ENCODE data around the gene MAJIN. TPM values are rescaled to one million over a fixed set of nuclear protein-coding genes. Genes with fewer than 3 reads are reported as not detected.
A peak's percentile ranks its signal among the peaks of the same experiment; 100 is the strongest.

Gene MAJIN, protein sequence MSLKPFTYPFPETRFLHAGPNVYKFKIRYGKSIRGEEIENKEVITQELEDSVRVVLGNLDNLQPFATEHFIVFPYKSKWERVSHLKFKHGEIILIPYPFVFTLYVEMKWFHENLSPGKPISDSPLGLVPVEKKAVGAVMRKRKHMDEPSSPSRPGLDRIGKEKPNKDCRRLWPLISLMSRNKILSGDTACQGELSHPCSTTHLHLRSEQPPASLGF
- total RNA-seq (1 to 10 TPM in 1 of 5 donors, under 1 TPM in 3, not detected in 1; 0.44 to 1.8 (median 0.82) TPM), total RNA-seq (0 to 2.6 (median 0.35) reads per million in 29 experiments)
- total RNA-seq (2013): 0.15 TPM

DNA sequence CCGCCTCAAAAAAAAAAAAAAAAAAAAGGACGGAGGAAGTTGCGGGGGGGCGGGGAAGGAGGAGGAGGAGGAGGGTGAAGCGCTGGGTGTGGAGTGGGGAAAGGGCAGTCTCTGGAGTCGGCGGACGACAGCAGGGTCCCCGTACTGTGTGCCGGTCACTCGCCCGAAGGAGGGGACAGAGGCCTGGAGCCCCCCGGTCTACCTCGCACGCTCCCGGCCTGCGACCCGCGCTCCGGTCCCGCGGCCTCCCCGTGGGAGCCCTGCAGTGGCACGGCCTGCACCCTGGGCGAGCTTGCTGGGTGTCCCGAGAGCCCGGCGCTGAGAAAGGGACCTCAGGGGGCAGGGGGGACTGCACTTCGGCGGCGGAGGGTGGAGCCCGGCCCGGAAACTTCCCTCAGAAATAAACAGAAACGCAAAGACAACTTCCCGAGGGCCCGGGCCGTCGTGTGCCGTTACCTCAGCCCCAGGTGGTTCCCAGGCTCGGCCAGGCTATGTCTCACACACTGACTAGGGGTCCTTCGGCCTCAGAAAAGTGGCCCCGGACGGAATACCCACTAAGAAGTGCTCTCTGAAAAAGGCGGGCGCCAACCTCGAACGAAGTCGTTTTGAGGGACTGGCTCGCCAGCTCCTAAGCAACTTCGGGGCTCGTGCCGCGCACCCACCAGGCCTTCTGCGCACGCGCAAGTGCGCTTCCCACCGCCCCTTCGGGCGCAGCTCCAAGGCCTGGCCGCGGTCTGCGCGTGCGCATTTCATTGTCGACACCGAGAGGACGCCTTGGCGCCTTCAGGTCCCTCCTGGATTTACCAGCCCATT lies at the start of gene MAJIN:
Gene MAJIN (minus strand): TSS at position 688 of the 813 bp plus-strand sequence. CDS start 12,703 bp downstream, outside the sequence.
- no peaks in the 10 kb centered on the region for H3K36me3 Mint-ChIP-seq
- H3K27me3 Mint-ChIP-seq: no peaks in the 10 kb centered on the region
- H3K9me3 ChIP-seq: no peaks in the 10 kb centered on the region
- peaks cover 4 to 19% of the 10 kb centered on the region in 2 experiments for H3K4me1 ChIP-seq (ENCODE audit: control insufficient read depth in 1 of 2, extremely low read depth in 1 of 2, insufficient read depth in 2 of 2, low read length in 2 of 2)
- WGBS (ENCODE audit: insufficient coverage): 19% methylated on average over 55 of the region's 69 CpGs
- peak within 1 kb of the TSS; percentile 68 for H3K27ac ChIP-seq (ENCODE audit: low read length)
- POLR2A ChIA-PET: interaction anchor here in 1 of 2 donors (0.6 to 0.7 kb wide), 2 partner anchors 54 to 1113 kb away, joined by 3 read pairs; no protein-coding TSS in a partner anchor
- no peaks in the 10 kb centered on the region for H3K36me3 ChIP-seq (ENCODE audit: control insufficient read depth in 2 of 2, extremely low read depth in 1 of 2, insufficient read depth in 1 of 2, low read length in 1 of 2)
- peak within 1 kb of the TSS; percentile 70 to 71 (median 70) for H3K4me3 Mint-ChIP-seq
- peaks cover 0 to 12% of the 10 kb centered on the region in 2 experiments for H3K27me3 ChIP-seq (replicated peaks in 1 of 2; ENCODE audit: control insufficient read depth in 2 of 2, extremely low read depth in 1 of 2, insufficient read depth in 2 of 2, low read length in 1 of 2)
- DNase-seq: peak; percentile 70 to 93 (median 81)
- peaks cover 6 to 18% (median 16%) of the 10 kb centered on the region in 3 donors for H3K4me1 Mint-ChIP-seq
- ATAC-seq (replicated peaks in 1 of 4): peak; percentile 82 to 88 (median 86)
- CTCF ChIA-PET: no interaction called here
- peak within 1 kb of the TSS; percentile 65 to 84 for H3K27ac Mint-ChIP-seq
- H3K9me3 Mint-ChIP-seq: no peaks in the 10 kb centered on the region
- peak within 1 kb of the TSS; percentile 55 to 66 for H3K4me3 ChIP-seq (ENCODE audit: control insufficient read depth in 1 of 2, extremely low read depth in 1 of 2, low read length in 1 of 2)

DNA sequence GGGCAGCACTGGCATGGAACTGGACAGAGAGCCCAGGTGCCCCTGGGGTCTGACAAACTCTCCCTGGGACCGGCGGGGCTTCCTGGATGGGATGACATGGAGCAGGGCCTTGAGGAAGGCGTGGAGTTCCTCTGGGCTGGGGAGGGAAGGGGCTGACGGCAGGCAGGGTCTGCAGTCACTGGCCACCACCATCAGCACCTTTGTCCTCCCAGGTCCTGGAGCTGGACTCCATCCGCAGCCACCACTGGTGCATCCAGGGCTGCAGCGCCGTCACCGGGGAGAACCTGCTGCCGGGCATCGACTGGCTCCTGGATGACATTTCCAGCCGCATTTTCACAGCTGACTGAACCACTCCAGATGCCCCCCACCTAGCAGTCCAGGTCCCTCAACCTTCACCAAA lies 49.6 kb upstream of the MAJIN start:
- H3K27ac Mint-ChIP-seq: no peak overlapping the region
- no peaks in the 10 kb centered on the region for H3K27me3 Mint-ChIP-seq
- WGBS (ENCODE audit: insufficient coverage): 98% methylated on average over 11 of the region's 11 CpGs
- H3K9me3 Mint-ChIP-seq: no peaks in the 10 kb centered on the region
- peaks cover 0 to 20% of the 10 kb centered on the region in 2 donors for H3K36me3 ChIP-seq (ENCODE audit: control insufficient read depth in 2 of 2, extremely low read depth in 1 of 2, insufficient read depth in 1 of 2, low read length in 1 of 2)
- H3K9me3 ChIP-seq: no peaks in the 10 kb centered on the region
- H3K36me3 Mint-ChIP-seq: peaks cover 12% of the 10 kb centered on the region
- POLR2A ChIA-PET: no interaction called here
- no peaks in the 10 kb centered on the region for H3K4me1 ChIP-seq (ENCODE audit: control insufficient read depth in 1 of 2, extremely low read depth in 1 of 2, insufficient read depth in 2 of 2, low read length in 2 of 2)
- peaks cover 5 to 7% (median 6%) of the 10 kb centered on the region in 3 donors for H3K4me1 Mint-ChIP-seq
- H3K27ac ChIP-seq (ENCODE audit: low read length): no peak overlapping the region
- no peak overlapping the region for H3K4me3 Mint-ChIP-seq
- CTCF ChIA-PET: no interaction called here
- DNase-seq (no peak), ATAC-seq (replicated peaks in 1 of 4) (no peak)
- no peaks in the 10 kb centered on the region for H3K27me3 ChIP-seq (replicated peaks in 1 of 2; ENCODE audit: control insufficient read depth in 2 of 2, extremely low read depth in 1 of 2, insufficient read depth in 2 of 2, low read length in 1 of 2)
- no peak overlapping the region for H3K4me3 ChIP-seq (ENCODE audit: control insufficient read depth in 1 of 2, extremely low read depth in 1 of 2, low read length in 1 of 2)

DNA sequence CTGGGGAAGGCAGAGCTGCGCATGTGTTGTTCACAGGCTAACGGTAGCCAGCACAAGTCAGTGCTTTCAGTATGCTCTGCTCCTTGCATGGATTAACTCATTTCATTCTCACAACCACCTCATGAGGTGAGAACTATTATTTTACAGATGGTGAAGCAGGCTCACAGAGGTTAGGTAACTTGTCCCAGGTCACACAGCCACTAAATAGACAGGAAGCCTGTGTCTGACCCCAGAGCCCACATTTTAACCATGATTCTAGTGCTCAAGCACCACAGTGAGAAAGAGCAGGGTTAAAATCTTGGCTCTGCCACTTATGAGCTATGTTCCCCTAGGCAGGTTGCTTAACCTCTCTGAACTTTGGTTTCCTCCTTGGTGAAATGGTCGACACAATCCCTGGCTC lies 49.1 kb upstream of the MAJIN start:
- CTCF ChIA-PET: no interaction called here
- no peak overlapping the region for H3K27ac Mint-ChIP-seq
- WGBS (ENCODE audit: insufficient coverage): 73% methylated on average over 1 of the region's 3 CpGs

GRCh38 chr11:65019824-65020223 lies 47.9 kb upstream of the MAJIN start:
- WGBS (ENCODE audit: insufficient coverage): no CpG with 5 or more reads among the region's 7 CpGs

More for the DNA sequence above, 49.1 kb upstream of the MAJIN start:
- Histone ChIP-seq H3K27ac (ENCODE audit: low read length) (no peak overlapping the region), H3K36me3 (ENCODE audit: control insufficient read depth in 2 of 2, extremely low read depth in 1 of 2, insufficient read depth in 1 of 2, low read length in 1 of 2) (peaks cover 0 to 20% of the 10 kb centered on the region in 2 donors), H3K27me3 (replicated peaks in 1 of 2; ENCODE audit: control insufficient read depth in 2 of 2, extremely low read depth in 1 of 2, insufficient read depth in 2 of 2, low read length in 1 of 2) (no peaks in the 10 kb centered on the region), H3K4me1 (ENCODE audit: control insufficient read depth in 1 of 2, extremely low read depth in 1 of 2, insufficient read depth in 2 of 2, low read length in 2 of 2) (peaks cover 0 to under 1% of the 10 kb centered on the region in 2 experiments), H3K9me3 (no peaks in the 10 kb centered on the region), H3K4me3 (ENCODE audit: control insufficient read depth in 1 of 2, extremely low read depth in 1 of 2, low read length in 1 of 2) (no peak overlapping the region)
- DNase-seq (no peak), ATAC-seq (replicated peaks in 1 of 4) (no peak)
- POLR2A ChIA-PET: no interaction called here
- H3K27me3 Mint-ChIP-seq: no peaks in the 10 kb centered on the region
- H3K4me1 Mint-ChIP-seq: peaks cover 9 to 12% (median 11%) of the 10 kb centered on the region in 3 donors
- no peaks in the 10 kb centered on the region for H3K9me3 Mint-ChIP-seq
- H3K36me3 Mint-ChIP-seq: peaks cover 13% of the 10 kb centered on the region
- H3K4me3 Mint-ChIP-seq: no peak overlapping the region

DNA sequence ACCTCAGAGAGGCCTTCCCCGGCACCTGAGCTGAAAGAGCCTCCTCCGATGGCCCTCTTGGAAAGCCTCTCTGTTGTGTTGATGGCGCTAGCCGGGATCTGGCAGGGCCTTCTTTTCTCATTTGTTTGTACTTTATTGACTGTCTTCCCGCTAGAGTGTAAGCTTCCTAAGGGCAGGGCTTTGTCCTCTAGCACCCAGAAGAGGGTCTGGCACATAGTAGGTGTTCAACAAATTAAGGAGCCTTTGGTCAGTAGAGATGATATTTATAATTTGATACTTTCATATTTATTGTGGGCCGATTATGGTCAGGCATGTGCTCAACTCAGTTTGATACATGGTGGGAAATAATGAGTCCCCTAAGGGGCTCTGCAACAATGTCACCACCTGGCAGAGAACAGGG lies 46.0 kb upstream of the MAJIN start:
- Mint-ChIP-seq H3K4me1 (peaks cover 21 to 28% (median 25%) of the 10 kb centered on the region in 3 donors), H3K9me3 (no peaks in the 10 kb centered on the region), H3K36me3 (peaks cover 13% of the 10 kb centered on the region), H3K27ac (no peak overlapping the region), H3K4me3 (no peak overlapping the region), H3K27me3 (no peaks in the 10 kb centered on the region)
- ATAC-seq (replicated peaks in 1 of 4): no peak
- POLR2A ChIA-PET: no interaction called here
- Histone ChIP-seq H3K27me3 (replicated peaks in 1 of 2; ENCODE audit: control insufficient read depth in 2 of 2, extremely low read depth in 1 of 2, insufficient read depth in 2 of 2, low read length in 1 of 2) (no peaks in the 10 kb centered on the region), H3K36me3 (ENCODE audit: control insufficient read depth in 2 of 2, extremely low read depth in 1 of 2, insufficient read depth in 1 of 2, low read length in 1 of 2) (peaks cover 0 to 20% of the 10 kb centered on the region in 2 donors), H3K27ac (ENCODE audit: low read length) (no peak overlapping the region), H3K4me1 (ENCODE audit: control insufficient read depth in 1 of 2, extremely low read depth in 1 of 2, insufficient read depth in 2 of 2, low read length in 2 of 2) (peaks cover 2 to 24% of the 10 kb centered on the region in 2 experiments), H3K4me3 (ENCODE audit: control insufficient read depth in 1 of 2, extremely low read depth in 1 of 2, low read length in 1 of 2) (no peak overlapping the region), H3K9me3 (no peaks in the 10 kb centered on the region)
- no peak for DNase-seq
- 100% methylated on average over 2 of the region's 6 CpGs for WGBS (ENCODE audit: insufficient coverage)
- CTCF ChIA-PET: no interaction called here

More at GRCh38 chr11:65019824-65020223, 47.9 kb upstream of the MAJIN start:
- Histone ChIP-seq H3K9me3 (no peaks in the 10 kb centered on the region), H3K36me3 (ENCODE audit: control insufficient read depth in 2 of 2, extremely low read depth in 1 of 2, insufficient read depth in 1 of 2, low read length in 1 of 2) (peaks cover 0 to 20% of the 10 kb centered on the region in 2 donors), H3K4me3 (ENCODE audit: control insufficient read depth in 1 of 2, extremely low read depth in 1 of 2, low read length in 1 of 2) (no peak overlapping the region), H3K27me3 (replicated peaks in 1 of 2; ENCODE audit: control insufficient read depth in 2 of 2, extremely low read depth in 1 of 2, insufficient read depth in 2 of 2, low read length in 1 of 2) (no peaks in the 10 kb centered on the region), H3K27ac (ENCODE audit: low read length) (no peak overlapping the region), H3K4me1 (ENCODE audit: control insufficient read depth in 1 of 2, extremely low read depth in 1 of 2, insufficient read depth in 2 of 2, low read length in 2 of 2) (peaks cover under 1 to 12% of the 10 kb centered on the region in 2 experiments)
- ChIA-PET POLR2A (no interaction called here), CTCF (interaction anchor here in 1 of 2 donors (0.5 kb wide), 1 partner anchor 1365 kb away, joined by 3 read pairs; no protein-coding TSS in a partner anchor)
- no peak for ATAC-seq (replicated peaks in 1 of 4)
- DNase-seq: no peak
- no peak overlapping the region for H3K4me3 Mint-ChIP-seq
- H3K27ac Mint-ChIP-seq: no peak overlapping the region
- H3K27me3 Mint-ChIP-seq: no peaks in the 10 kb centered on the region
- H3K36me3 Mint-ChIP-seq: peaks cover 13% of the 10 kb centered on the region
- H3K9me3 Mint-ChIP-seq: no peaks in the 10 kb centered on the region
- peaks cover 13 to 22% (median 19%) of the 10 kb centered on the region in 3 donors for H3K4me1 Mint-ChIP-seq

DNA sequence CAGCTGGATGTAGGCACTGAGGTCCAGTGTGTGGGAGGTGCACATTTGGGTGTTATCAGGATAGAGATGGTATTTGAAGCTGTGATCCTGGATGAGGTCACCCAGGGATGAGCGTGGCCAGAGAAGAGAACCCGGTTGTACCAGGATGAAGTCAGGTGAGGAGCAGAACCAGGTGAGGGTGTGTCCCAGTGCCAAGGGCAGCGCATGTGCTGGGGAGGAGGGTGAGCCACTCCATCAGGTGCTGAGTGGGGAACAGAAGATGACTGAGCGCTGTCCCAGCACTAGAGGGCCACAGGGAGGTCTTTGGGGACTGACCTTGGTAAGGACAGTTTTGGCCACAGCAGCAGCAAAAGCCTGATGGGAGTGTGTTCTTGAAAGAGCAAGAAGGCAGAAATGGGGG lies 44.8 kb upstream of the MAJIN start:
- Histone ChIP-seq H3K4me1 (ENCODE audit: control insufficient read depth in 1 of 2, extremely low read depth in 1 of 2, insufficient read depth in 2 of 2, low read length in 2 of 2) (peaks cover 2 to 24% of the 10 kb centered on the region in 2 experiments), H3K36me3 (ENCODE audit: control insufficient read depth in 2 of 2, extremely low read depth in 1 of 2, insufficient read depth in 1 of 2, low read length in 1 of 2) (peaks cover 0 to 20% of the 10 kb centered on the region in 2 donors), H3K27ac (ENCODE audit: low read length) (no peak overlapping the region), H3K4me3 (ENCODE audit: control insufficient read depth in 1 of 2, extremely low read depth in 1 of 2, low read length in 1 of 2) (no peak overlapping the region), H3K27me3 (replicated peaks in 1 of 2; ENCODE audit: control insufficient read depth in 2 of 2, extremely low read depth in 1 of 2, insufficient read depth in 2 of 2, low read length in 1 of 2) (no peaks in the 10 kb centered on the region), H3K9me3 (no peaks in the 10 kb centered on the region)
- 98% methylated on average over 4 of the region's 4 CpGs for WGBS (ENCODE audit: insufficient coverage)
- H3K27ac Mint-ChIP-seq: no peak overlapping the region
- DNase-seq: no peak
- CTCF ChIA-PET: no interaction called here
- H3K36me3 Mint-ChIP-seq: peaks cover 9% of the 10 kb centered on the region
- H3K27me3 Mint-ChIP-seq: no peaks in the 10 kb centered on the region
- ATAC-seq (replicated peaks in 1 of 4): no peak
- H3K4me1 Mint-ChIP-seq: peaks cover 22 to 32% (median 25%) of the 10 kb centered on the region in 3 donors
- no peak overlapping the region for H3K4me3 Mint-ChIP-seq
- POLR2A ChIA-PET: no interaction called here
- no peaks in the 10 kb centered on the region for H3K9me3 Mint-ChIP-seq

Measured in T-cell (primary cell).